ENCODE measurements around the gene IDH1.

Gene IDH1

DNA sequence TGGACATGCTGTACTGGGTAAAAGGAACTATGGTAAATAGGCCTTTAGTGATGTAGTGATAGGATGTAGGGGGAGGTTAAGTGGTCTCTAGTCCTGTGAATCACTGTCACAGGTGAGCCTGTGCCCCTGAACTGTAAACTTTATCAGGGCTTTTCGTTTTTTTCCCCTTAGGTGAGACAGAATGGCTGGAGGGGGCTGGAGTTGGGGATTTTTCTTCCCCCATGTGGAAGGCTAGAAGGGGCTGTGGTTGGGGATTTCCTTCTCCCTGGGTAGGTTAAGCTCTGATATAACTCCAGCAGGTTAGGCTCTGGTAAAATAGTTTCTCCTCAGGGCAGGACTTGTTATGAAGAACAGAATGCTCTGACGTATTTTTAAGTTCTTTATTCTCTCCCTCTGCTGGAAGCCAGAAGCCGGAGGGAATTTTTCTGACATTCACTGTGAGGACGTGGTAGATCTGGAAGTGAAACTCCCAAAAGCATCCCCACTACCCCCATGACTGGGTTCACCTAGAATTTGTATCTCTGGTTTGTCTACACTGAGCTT is 39.7 kb upstream of the IDH1 start:
- Histone ChIP-seq H3K4me2 (ENCODE audit: low read length) (no peak overlapping the region), H3K9me3 (ENCODE audit: control insufficient read depth, insufficient read depth, low read length) (no peaks in the 10 kb centered on the region; the same call in 1 of the 2 replicates), H3K27me3 (ENCODE audit: control insufficient read depth, low read length) (no peaks in the 10 kb centered on the region), H3K4me3 (ENCODE audit: low read length) (no peak overlapping the region), H3K27ac (ENCODE audit: low read depth, low read length) (no peak overlapping the region), H3K79me2 (ENCODE audit: control insufficient read depth, low read length) (peaks cover 24% of the 10 kb centered on the region), H3K4me1 (ENCODE audit: control insufficient read depth, low read length) (peaks cover 13% of the 10 kb centered on the region), H3F3A (ENCODE audit: control insufficient read depth, insufficient read depth) (peaks cover 2% of the 10 kb centered on the region; the same call in 1 of the 2 replicates), H3K36me3 (ENCODE audit: control insufficient read depth, low read length) (peaks cover 85% of the 10 kb centered on the region), H3K9me2 (replicated peaks; ENCODE audit: control insufficient read depth, low read length) (no peaks in the 10 kb centered on the region), H4K20me1 (ENCODE audit: control insufficient read depth, insufficient read depth, low read depth, low read length) (no peaks in the 10 kb centered on the region)
- no peak for TF ChIP-seq EZH2phosphoT487 (IDR thresholded peaks at IDR 0.05; ENCODE audit: borderline replicate concordance, low read length)
- TF ChIP-seq, protein P1, sequence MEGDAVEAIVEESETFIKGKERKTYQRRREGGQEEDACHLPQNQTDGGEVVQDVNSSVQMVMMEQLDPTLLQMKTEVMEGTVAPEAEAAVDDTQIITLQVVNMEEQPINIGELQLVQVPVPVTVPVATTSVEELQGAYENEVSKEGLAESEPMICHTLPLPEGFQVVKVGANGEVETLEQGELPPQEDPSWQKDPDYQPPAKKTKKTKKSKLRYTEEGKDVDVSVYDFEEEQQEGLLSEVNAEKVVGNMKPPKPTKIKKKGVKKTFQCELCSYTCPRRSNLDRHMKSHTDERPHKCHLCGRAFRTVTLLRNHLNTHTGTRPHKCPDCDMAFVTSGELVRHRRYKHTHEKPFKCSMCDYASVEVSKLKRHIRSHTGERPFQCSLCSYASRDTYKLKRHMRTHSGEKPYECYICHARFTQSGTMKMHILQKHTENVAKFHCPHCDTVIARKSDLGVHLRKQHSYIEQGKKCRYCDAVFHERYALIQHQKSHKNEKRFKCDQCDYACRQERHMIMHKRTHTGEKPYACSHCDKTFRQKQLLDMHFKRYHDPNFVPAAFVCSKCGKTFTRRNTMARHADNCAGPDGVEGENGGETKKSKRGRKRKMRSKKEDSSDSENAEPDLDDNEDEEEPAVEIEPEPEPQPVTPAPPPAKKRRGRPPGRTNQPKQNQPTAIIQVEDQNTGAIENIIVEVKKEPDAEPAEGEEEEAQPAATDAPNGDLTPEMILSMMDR (IDR thresholded peaks at IDR 0.05; ENCODE audit: low read depth, low read length, poor library complexity, severe bottlenecking) = no peak

DNA sequence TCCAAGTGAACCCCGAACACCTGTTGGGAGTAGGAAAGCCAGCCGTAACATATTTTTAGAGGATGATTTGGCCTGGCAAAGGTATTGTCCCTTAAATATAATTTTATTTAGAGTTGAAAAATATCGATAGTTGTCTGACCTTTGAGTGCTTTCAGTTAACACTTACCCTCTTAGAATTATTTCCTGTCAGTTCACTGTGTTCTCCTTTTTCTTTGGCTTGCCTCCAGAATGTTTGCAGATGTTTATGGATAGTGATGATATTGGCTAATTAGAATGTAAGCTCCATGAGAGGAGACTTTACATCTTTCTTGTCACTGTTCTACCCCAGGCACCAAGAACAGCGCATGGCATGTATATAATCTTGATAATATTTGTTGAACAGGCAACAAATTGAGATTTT is 31.0 kb upstream of the IDH1 start:
- TF ChIP-seq, protein P1 (IDR thresholded peaks at IDR 0.05; ENCODE audit: low read depth, low read length, poor library complexity, severe bottlenecking) = no peak
- no peak for TF ChIP-seq EZH2phosphoT487 (IDR thresholded peaks at IDR 0.05; ENCODE audit: borderline replicate concordance, low read length)
- H3K27ac ChIP-seq (ENCODE audit: low read depth, low read length) = no peak overlapping the region
- H4K20me1 ChIP-seq (ENCODE audit: control insufficient read depth, insufficient read depth, low read depth, low read length) = no peaks in the 10 kb centered on the region
- H3K36me3 ChIP-seq (ENCODE audit: control insufficient read depth, low read length) = peaks cover 71% of the 10 kb centered on the region
- H3K27me3 ChIP-seq (ENCODE audit: control insufficient read depth, low read length) = no peaks in the 10 kb centered on the region
- H3K4me1 ChIP-seq (ENCODE audit: control insufficient read depth, low read length) = no peaks in the 10 kb centered on the region
- H3K9me3 ChIP-seq (ENCODE audit: control insufficient read depth, insufficient read depth, low read length) = no peaks in the 10 kb centered on the region; the same call in 1 of the 2 replicates
- H3K4me3 ChIP-seq (ENCODE audit: low read length) = no peak overlapping the region
- H3K79me2 ChIP-seq (ENCODE audit: control insufficient read depth, low read length) = peaks cover 11% of the 10 kb centered on the region; the same call in 1 of the 2 replicates
- no peak overlapping the region for H3K4me2 ChIP-seq (ENCODE audit: low read length)
- H3F3A ChIP-seq (ENCODE audit: control insufficient read depth, insufficient read depth) = no peaks in the 10 kb centered on the region
- H3K9me2 ChIP-seq (replicated peaks; ENCODE audit: control insufficient read depth, low read length) = no peaks in the 10 kb centered on the region

GRCh38 chr2:208280933-208281332 is 26.1 kb upstream of the IDH1 start:
- Histone ChIP-seq H3K36me3 (ENCODE audit: control insufficient read depth, low read length) (peaks cover 87% of the 10 kb centered on the region), H3K27me3 (ENCODE audit: control insufficient read depth, low read length) (no peaks in the 10 kb centered on the region), H3K79me2 (ENCODE audit: control insufficient read depth, low read length) (peaks cover 20% of the 10 kb centered on the region), H3K27ac (ENCODE audit: low read depth, low read length) (no peak overlapping the region), H3K4me3 (ENCODE audit: low read length) (no peak overlapping the region), H4K20me1 (ENCODE audit: control insufficient read depth, insufficient read depth, low read depth, low read length) (no peaks in the 10 kb centered on the region), H3F3A (ENCODE audit: control insufficient read depth, insufficient read depth) (no peaks in the 10 kb centered on the region), H3K9me2 (replicated peaks; ENCODE audit: control insufficient read depth, low read length) (no peaks in the 10 kb centered on the region), H3K4me2 (ENCODE audit: low read length) (no peak overlapping the region), H3K9me3 (ENCODE audit: control insufficient read depth, insufficient read depth, low read length) (peaks cover 5% of the 10 kb centered on the region; the same call in 1 of the 2 replicates), H3K4me1 (ENCODE audit: control insufficient read depth, low read length) (peaks cover 4% of the 10 kb centered on the region)
- no peak for TF ChIP-seq EZH2phosphoT487 (IDR thresholded peaks at IDR 0.05; ENCODE audit: borderline replicate concordance, low read length)
- TF ChIP-seq, protein P1 (IDR thresholded peaks at IDR 0.05; ENCODE audit: low read depth, low read length, poor library complexity, severe bottlenecking) = no peak
